ENCODE results near the gene LEKR1. TPM values are rescaled to one million over a fixed set of nuclear protein-coding genes. Genes with fewer than 3 reads are reported as not detected.

Gene LEKR1
- total and polyA plus RNA-seq, 3 experiments from 2014 or later: 0.55 to 0.64 (median 0.56) TPM

DNA sequence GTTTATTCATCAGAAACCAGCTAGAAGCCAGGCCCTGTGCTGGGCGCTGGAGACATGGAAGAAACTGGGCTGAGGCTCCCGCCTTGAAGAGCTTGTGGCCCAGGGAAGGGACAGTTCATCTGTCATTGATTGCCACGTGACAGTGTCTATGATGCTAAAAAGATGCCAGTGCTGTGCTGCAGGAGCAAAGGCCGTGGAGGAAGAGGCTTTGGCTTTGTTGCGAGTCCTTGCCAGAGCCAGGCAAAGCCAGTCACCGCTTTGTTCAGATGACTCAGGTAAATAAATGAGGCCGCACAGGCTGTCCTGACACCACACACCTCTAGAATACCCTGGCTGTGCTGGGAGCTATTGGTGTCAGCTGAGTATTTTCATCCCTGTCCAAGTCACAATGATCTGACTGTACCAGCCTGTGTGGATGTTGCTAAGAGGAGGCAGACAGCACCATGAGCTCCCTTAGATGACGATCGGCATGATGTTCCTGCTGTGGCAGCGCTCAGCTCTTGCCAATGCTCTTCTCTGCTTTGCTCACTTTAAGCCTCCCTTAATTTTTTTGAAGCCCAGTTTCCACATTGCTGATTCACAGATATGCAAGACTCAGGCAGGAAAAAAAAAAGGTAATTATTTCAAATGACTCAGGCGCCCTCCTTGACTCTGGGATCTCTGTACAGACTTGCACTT lies 256.3 kb downstream of the LEKR1 start:
- ChIA-PET POLR2A (interaction anchor here (0.8 to 1.6 kb wide), 4 partner anchors 45 to 409 kb away, joined by 3 to 4 read pairs (median 4); no protein-coding TSS in a partner anchor), CTCF (interaction anchor here (0.8 to 7.0 kb wide), 33 partner anchors 9 to 932 kb away, joined by 3 to 43 read pairs (median 4); partner anchors contain the start of genes SSR3 and TIPARP)
- H3K36me3 Mint-ChIP-seq: no peaks in the 10 kb centered on the region
- Histone ChIP-seq H3K4me1 (ENCODE audit: insufficient read depth, low read length) (peaks cover 11% of the 10 kb centered on the region), H3K27ac (ENCODE audit: low read depth, low read length) (no peak overlapping the region), H3K36me3 (ENCODE audit: insufficient read depth, low read length) (no peaks in the 10 kb centered on the region), H3K4me3 (ENCODE audit: low read length) (no peak overlapping the region), H3K9me3 (ENCODE audit: low read length) (no peaks in the 10 kb centered on the region), H3K27me3 (ENCODE audit: insufficient read depth, low read length, poor library complexity, severe bottlenecking) (no peaks in the 10 kb centered on the region)
- no peaks in the 10 kb centered on the region for H3K9me3 Mint-ChIP-seq
- peak overlapping the region in 3 of 7 donors; percentile 32 to 70 (median 34) for H3K4me3 Mint-ChIP-seq
- peak overlapping the region; percentile 86 to 94 (median 89) for H3K27ac Mint-ChIP-seq
- no peaks in the 10 kb centered on the region for H3K27me3 Mint-ChIP-seq
- H3K4me1 Mint-ChIP-seq: peaks cover 21 to 43% (median 40%) of the 10 kb centered on the region in 3 donors
- no peak for DNase-seq

DNA sequence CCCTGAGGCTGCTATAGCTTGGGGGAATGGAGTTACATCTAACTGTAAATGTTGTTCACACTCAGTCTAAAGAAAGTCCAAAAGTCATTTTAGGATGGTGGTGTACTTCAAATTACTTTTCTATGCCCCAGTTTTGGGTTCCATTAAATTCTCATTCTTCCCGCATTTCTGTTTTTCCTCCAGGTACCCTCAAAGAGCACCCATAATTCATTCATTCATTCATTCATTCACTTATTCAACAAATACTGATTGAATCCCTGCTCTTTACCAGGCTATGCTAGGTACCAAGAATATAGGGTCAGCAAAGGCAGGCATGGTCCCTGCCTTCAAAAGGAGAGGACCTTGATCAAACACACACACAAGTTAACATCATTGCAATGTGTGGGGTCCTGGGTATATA lies 257.7 kb downstream of the LEKR1 start:
- no peaks in the 10 kb centered on the region for H3K27me3 ChIP-seq (ENCODE audit: insufficient read depth, low read length, poor library complexity, severe bottlenecking)
- H3K36me3 Mint-ChIP-seq: peaks cover 0 to 4% (median 0%) of the 10 kb centered on the region in 3 donors
- DNase-seq: no peak
- H3K4me3 Mint-ChIP-seq: no peak overlapping the region
- no peaks in the 10 kb centered on the region for H3K36me3 ChIP-seq (ENCODE audit: insufficient read depth, low read length)
- no peaks in the 10 kb centered on the region for H3K9me3 ChIP-seq (ENCODE audit: low read length)
- POLR2A ChIA-PET: no interaction called here
- peaks cover 26 to 51% (median 50%) of the 10 kb centered on the region in 3 donors for H3K4me1 Mint-ChIP-seq
- H3K9me3 Mint-ChIP-seq: no peaks in the 10 kb centered on the region
- H3K27ac Mint-ChIP-seq: peak overlapping the region in 1 of 8 donors; percentile 68
- no peaks in the 10 kb centered on the region for H3K27me3 Mint-ChIP-seq
- peaks cover 20% of the 10 kb centered on the region for H3K4me1 ChIP-seq (ENCODE audit: insufficient read depth, low read length)
- H3K4me3 ChIP-seq (ENCODE audit: low read length): no peak overlapping the region
- H3K27ac ChIP-seq (ENCODE audit: low read depth, low read length): no peak overlapping the region
- CTCF ChIA-PET: interaction anchor here (1.3 to 2.3 kb wide), 2 partner anchors 43 to 47 kb away, joined by 3 to 6 read pairs; no protein-coding TSS in a partner anchor

DNA sequence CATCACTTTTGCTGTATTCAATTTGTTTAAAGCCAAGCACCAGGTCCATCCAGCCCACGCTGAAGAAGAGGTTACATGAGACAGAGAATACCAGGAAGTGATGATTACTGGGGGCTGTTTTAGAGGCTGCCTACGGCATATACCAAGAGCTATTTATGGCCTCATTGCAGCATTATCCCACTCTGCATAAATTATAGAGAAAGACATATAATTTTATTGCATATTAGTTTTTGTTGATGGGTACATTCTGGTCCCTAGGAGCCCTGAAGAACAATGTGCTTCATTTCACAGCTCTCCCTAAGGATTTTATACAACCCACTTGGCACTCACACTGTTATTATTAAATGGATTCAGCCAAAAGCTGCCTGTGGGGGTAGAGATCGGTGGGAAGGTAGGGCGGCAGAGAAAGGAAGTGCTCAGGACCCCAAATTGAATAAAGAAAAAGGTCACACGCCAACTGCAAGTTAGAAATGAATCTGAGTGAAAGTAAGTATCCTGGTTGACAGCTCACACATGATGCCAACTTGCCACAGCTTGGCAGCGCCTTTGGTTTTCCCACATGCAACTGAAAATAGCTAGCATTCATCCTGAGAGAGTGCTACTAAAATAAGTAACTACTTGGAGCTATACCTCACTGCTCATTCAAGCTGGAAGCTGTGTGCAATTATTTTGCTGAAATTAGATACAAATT lies 260.1 kb downstream of the LEKR1 start:
- Mint-ChIP-seq H3K27ac (peak overlapping the region in 5 of 8 donors; percentile 13 to 98 (median 65)), H3K4me3 (peak overlapping the region in 3 of 7 donors; percentile 38 to 95 (median 49))
- POLR2A ChIA-PET: interaction anchor here (0.6 to 1.6 kb wide), 3 partner anchors 74 to 412 kb away, joined by 3 to 4 read pairs (median 4); no protein-coding TSS in a partner anchor

DNA sequence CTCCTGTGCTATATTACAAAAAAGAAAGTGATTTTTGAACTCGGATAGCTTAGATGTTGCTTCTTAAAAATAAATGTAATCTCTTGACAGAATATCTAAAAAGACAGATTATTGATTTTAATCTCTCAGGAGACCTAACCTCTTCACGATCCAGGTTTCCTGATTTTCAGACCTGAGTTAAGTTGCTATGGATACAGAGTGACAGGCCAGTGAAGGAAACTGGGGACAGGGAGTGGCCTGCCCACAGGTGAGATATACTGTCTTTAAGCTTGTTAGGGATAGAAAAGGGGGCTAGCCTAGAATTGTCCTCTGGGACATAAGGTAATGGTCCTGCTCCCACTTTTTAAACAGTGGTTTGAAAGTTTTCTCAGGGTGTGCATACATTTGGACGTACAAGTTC lies 260.6 kb downstream of the LEKR1 start:
- Mint-ChIP-seq H3K27me3 (no peaks in the 10 kb centered on the region), H3K4me3 (peak overlapping the region; percentile 17 to 95 (median 49)), H3K36me3 (peaks cover 0 to 4% (median 2%) of the 10 kb centered on the region in 3 donors), H3K4me1 (peaks cover 32 to 55% (median 54%) of the 10 kb centered on the region in 3 donors), H3K9me3 (no peaks in the 10 kb centered on the region), H3K27ac (peak overlapping the region in 7 of 8 donors; percentile 46 to 98 (median 78))
- Histone ChIP-seq H3K27me3 (ENCODE audit: insufficient read depth, low read length, poor library complexity, severe bottlenecking) (no peaks in the 10 kb centered on the region), H3K9me3 (ENCODE audit: low read length) (no peaks in the 10 kb centered on the region), H3K36me3 (ENCODE audit: insufficient read depth, low read length) (no peaks in the 10 kb centered on the region), H3K27ac (ENCODE audit: low read depth, low read length) (no peak overlapping the region), H3K4me3 (ENCODE audit: low read length) (no peak overlapping the region), H3K4me1 (ENCODE audit: insufficient read depth, low read length) (peaks cover 26% of the 10 kb centered on the region)
- POLR2A ChIA-PET: interaction anchor here (0.6 to 1.3 kb wide), 2 partner anchors 74 to 89 kb away, joined by 4 read pairs; no protein-coding TSS in a partner anchor
- CTCF ChIA-PET: interaction anchor here (0.8 to 6.5 kb wide), 8 partner anchors 9 to 411 kb away, joined by 3 to 46 read pairs (median 3); partner anchors contain the start of gene TIPARP
- no peak for DNase-seq

More for the DNA sequence above, 260.1 kb downstream of the LEKR1 start:
- no peaks in the 10 kb centered on the region for H3K9me3 Mint-ChIP-seq
- no peak overlapping the region for H3K27ac ChIP-seq (ENCODE audit: low read depth, low read length)
- no peak overlapping the region for H3K4me3 ChIP-seq (ENCODE audit: low read length)
- DNase-seq: no peak
- no peaks in the 10 kb centered on the region for H3K27me3 Mint-ChIP-seq
- peaks cover 38 to 60% (median 60%) of the 10 kb centered on the region in 3 donors for H3K4me1 Mint-ChIP-seq
- no peaks in the 10 kb centered on the region for H3K36me3 ChIP-seq (ENCODE audit: insufficient read depth, low read length)
- H3K36me3 Mint-ChIP-seq: peaks cover 0 to 4% (median 2%) of the 10 kb centered on the region in 3 donors
- H3K27me3 ChIP-seq (ENCODE audit: insufficient read depth, low read length, poor library complexity, severe bottlenecking): no peaks in the 10 kb centered on the region
- H3K4me1 ChIP-seq (ENCODE audit: insufficient read depth, low read length): peaks cover 32% of the 10 kb centered on the region
- H3K9me3 ChIP-seq (ENCODE audit: low read length): no peaks in the 10 kb centered on the region
- CTCF ChIA-PET: interaction anchor here (0.8 to 6.5 kb wide), 7 partner anchors 9 to 410 kb away, joined by 3 to 46 read pairs (median 3); partner anchors contain the start of gene TIPARP

DNA sequence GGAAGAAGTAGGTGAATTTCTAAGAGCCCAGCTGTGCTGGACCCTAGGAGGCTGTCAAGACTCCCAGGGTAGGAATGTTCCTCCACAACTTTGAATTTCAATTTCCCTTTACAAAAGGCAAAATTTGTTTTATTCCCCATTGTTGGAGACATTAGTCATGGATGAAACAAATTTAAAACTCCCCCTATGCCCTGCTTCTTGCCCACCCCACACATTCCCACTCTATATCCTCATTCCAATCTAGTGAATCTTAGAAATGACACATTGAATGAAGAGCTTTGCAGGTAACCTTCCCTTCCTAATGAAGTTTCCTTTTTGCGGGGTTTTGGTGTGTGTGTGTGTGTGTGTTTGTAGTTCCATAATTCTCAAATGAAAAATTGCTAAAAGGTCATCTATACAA lies 261.2 kb downstream of the LEKR1 start:
- H3K4me3 Mint-ChIP-seq: peak overlapping the region in 6 of 7 donors; percentile 2 to 95 (median 85)
- DNase-seq: no peak
- Histone ChIP-seq H3K27ac (ENCODE audit: low read depth, low read length) (peak overlapping the region; percentile 68), H3K9me3 (ENCODE audit: low read length) (no peaks in the 10 kb centered on the region), H3K27me3 (ENCODE audit: insufficient read depth, low read length, poor library complexity, severe bottlenecking) (no peaks in the 10 kb centered on the region), H3K36me3 (ENCODE audit: insufficient read depth, low read length) (no peaks in the 10 kb centered on the region), H3K4me3 (ENCODE audit: low read length) (no peak overlapping the region), H3K4me1 (ENCODE audit: insufficient read depth, low read length) (peaks cover 20% of the 10 kb centered on the region)
- H3K27me3 Mint-ChIP-seq: no peaks in the 10 kb centered on the region
- H3K27ac Mint-ChIP-seq: peak overlapping the region in 6 of 8 donors; percentile 14 to 98 (median 72)
- ChIA-PET CTCF (interaction anchor here (1.3 to 6.5 kb wide), 6 partner anchors 15 to 411 kb away, joined by 3 to 46 read pairs (median 21); partner anchors contain the start of genes CCNL1 and TIPARP), POLR2A (interaction anchor here (1.6 kb wide), 1 partner anchor 413 kb away, joined by 3 read pairs; the partner anchor contains the start of gene TIPARP)
- H3K4me1 Mint-ChIP-seq: peaks cover 27 to 49% (median 48%) of the 10 kb centered on the region in 3 donors
- H3K9me3 Mint-ChIP-seq: no peaks in the 10 kb centered on the region
- H3K36me3 Mint-ChIP-seq: peaks cover 0 to 4% (median 2%) of the 10 kb centered on the region in 3 donors

DNA sequence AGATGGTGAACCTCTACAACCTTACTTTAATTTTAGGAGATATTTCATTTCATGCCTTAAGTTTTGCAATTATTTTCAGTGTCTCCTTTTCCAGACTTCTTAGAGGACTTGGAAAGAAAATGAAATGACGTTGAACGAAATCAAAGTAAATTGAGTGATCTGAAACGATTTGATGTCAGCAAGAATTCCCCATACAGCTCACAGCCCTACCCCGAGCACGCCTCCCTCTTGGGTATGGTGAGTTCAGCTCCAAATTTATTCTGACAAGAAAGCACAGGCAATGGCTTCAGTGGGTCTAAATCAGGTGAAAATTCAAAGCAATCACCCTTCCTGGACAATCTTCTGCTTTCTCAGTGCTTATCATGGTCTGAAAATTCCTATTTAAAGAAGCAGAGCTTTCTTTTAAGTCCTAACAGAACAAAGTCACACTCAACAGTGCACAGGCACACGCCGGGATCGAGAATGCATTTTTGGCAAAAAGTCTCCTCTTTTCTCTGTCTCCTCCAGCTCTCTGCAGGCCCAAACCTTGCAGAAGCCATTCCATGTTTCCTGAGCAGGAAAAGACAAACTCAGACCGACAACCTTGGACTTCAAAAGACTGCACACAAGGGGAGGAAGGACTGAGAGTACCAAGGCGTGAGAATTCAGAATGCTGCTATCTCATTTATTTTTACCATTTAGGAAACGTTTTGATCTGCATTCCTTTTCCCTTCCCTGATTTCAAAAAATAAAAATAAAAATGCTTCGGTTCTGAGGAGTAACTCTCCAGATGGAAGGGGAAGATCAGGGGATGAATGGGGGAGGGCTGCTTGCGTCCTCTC lies 261.8 kb downstream of the LEKR1 start:
- peaks cover 0 to 4% (median 2%) of the 10 kb centered on the region in 3 donors for H3K36me3 Mint-ChIP-seq
- H3K27me3 ChIP-seq (ENCODE audit: insufficient read depth, low read length, poor library complexity, severe bottlenecking): no peaks in the 10 kb centered on the region
- ChIA-PET POLR2A (interaction anchor here (1.1 to 1.8 kb wide), 10 partner anchors 21 to 604 kb away, joined by 3 to 11 read pairs (median 6); partner anchors contain the start of genes CCNL1, LEKR1, SSR3 and TIPARP), CTCF (interaction anchor here (1.2 to 6.5 kb wide), 14 partner anchors 14 to 531 kb away, joined by 3 to 46 read pairs (median 9); partner anchors contain the start of genes CCNL1 and TIPARP)
- peaks cover 26 to 53% (median 46%) of the 10 kb centered on the region in 3 donors for H3K4me1 Mint-ChIP-seq
- peak overlapping the region; percentile 68 for H3K27ac ChIP-seq (ENCODE audit: low read depth, low read length)
- peaks cover 20% of the 10 kb centered on the region for H3K4me1 ChIP-seq (ENCODE audit: insufficient read depth, low read length)
- H3K27me3 Mint-ChIP-seq: no peaks in the 10 kb centered on the region
- peak overlapping the region; percentile 72 for H3K4me3 ChIP-seq (ENCODE audit: low read length)
- no peak for DNase-seq
- H3K27ac Mint-ChIP-seq: peak overlapping the region; percentile 97 to 99 (median 98)
- H3K36me3 ChIP-seq (ENCODE audit: insufficient read depth, low read length): no peaks in the 10 kb centered on the region
- H3K9me3 Mint-ChIP-seq: no peaks in the 10 kb centered on the region
- H3K4me3 Mint-ChIP-seq: peak overlapping the region; percentile 84 to 95 (median 88)
- no peaks in the 10 kb centered on the region for H3K9me3 ChIP-seq (ENCODE audit: low read length)

All from CD8-positive, alpha-beta memory T cell (primary cell).